Loucy (cell line): ENCODE measurements around the gene IGF2R.
"Not testable (repeated sequence)": the region's sequence is repeated elsewhere in the genome, so short reads cannot be mapped to it uniquely, and the experiment has no call there.

Experiments used
- H2AFZ ChIP-seq: fragments of 200-600 bp; sonication (generic); 2 replicates; pipeline ENCODE4 v1.6.0; 2016; ENCODE audit warnings: antibody characterized with exemption, mild to moderate bottlenecking, low read length, moderate library complexity
- H3F3A ChIP-seq: fragments of 200-600 bp; 2 replicates; pipeline ENCODE4 v1.6.0; 2016; ENCODE audit warnings: antibody characterized with exemption, low read depth, mild to moderate bottlenecking
- H3K27me3 ChIP-seq: fragments of 200-600 bp; sonication (generic); 2 replicates; pipeline ENCODE4 v1.6.1; 2014; ENCODE audit warnings: low read length, mild to moderate bottlenecking; ENCODE audit not compliant: insufficient read depth, poor library complexity, severe bottlenecking
- H3K36me3 ChIP-seq: fragments of 200-600 bp; sonication (generic); 2 replicates; pipeline ENCODE4 v1.6.1; 2016; ENCODE audit warnings: low read length; ENCODE audit not compliant: insufficient read depth
- H3K4me1 ChIP-seq: fragments of 200-600 bp; sonication (generic); 2 replicates; pipeline ENCODE4 v1.5.1; 2014; ENCODE audit warnings: low read length, mild to moderate bottlenecking; ENCODE audit not compliant: insufficient read depth, poor library complexity, severe bottlenecking
- H3K4me2 ChIP-seq: fragments of 200-600 bp; sonication (generic); 2 replicates; pipeline ENCODE4 v1.6.0; 2014; ENCODE audit warnings: antibody characterized with exemption, low read length, low read depth, mild to moderate bottlenecking; ENCODE audit not compliant: poor library complexity, severe bottlenecking
- H3K4me3 ChIP-seq: fragments of 200-600 bp; sonication (generic); 2 replicates; pipeline ENCODE4 v1.5.1; 2014; ENCODE audit warnings: low read length, mild to moderate bottlenecking, mixed read lengths; ENCODE audit not compliant: poor library complexity, severe bottlenecking
- H3K79me2 ChIP-seq: fragments of 200-600 bp; sonication (generic); 2 replicates; pipeline ENCODE4 v1.6.1; 2014; ENCODE audit warnings: low read length; ENCODE audit not compliant: insufficient read depth
- H3K9ac ChIP-seq: fragments of 200-600 bp; sonication (generic); 2 replicates; pipeline ENCODE4 v1.6.0; 2014; ENCODE audit warnings: mild to moderate bottlenecking, low read depth, low read length, moderate library complexity; ENCODE audit not compliant: poor library complexity, severe bottlenecking
- H3K9me2 ChIP-seq: fragments of 200-600 bp; sonication (generic); replicated peaks from 2 replicates; pipeline ENCODE4 v1.6.1; 2016; ENCODE audit warnings: low read depth, low read length, mixed read lengths
- H3K9me3 ChIP-seq: fragments of 200-600 bp; sonication (generic); 2 replicates; pipeline ENCODE4 v1.6.1; 2014; ENCODE audit warnings: mild to moderate bottlenecking, antibody characterized with exemption, low read length, low read depth; ENCODE audit not compliant: insufficient read depth
- H4K20me1 ChIP-seq: fragments of 200-600 bp; sonication (generic); 2 replicates; pipeline ENCODE4 v1.6.0; 2014; ENCODE audit warnings: antibody characterized with exemption, low read length, mild to moderate bottlenecking; ENCODE audit not compliant: insufficient read depth, poor library complexity, severe bottlenecking
- CTCF ChIP-seq: fragments of 200-600 bp; sonication (generic); conservative IDR thresholded peaks from 2 replicates; pipeline ENCODE4 v1.5.1; 2014; ENCODE audit warnings: mild to moderate bottlenecking, antibody characterized with exemption, low read length
- EZH2phosphoT487 ChIP-seq: fragments of 200-600 bp; IDR thresholded peaks from 2 replicates; pipeline ENCODE4 v1.6.1; 2018; ENCODE audit warnings: antibody characterized with exemption, mild to moderate bottlenecking, moderate library complexity, borderline replicate concordance

Gene IGF2R

GRCh38 chr6:160124605-160125004, 155.7 kb downstream of the IGF2R start:
- Histone ChIP-seq H3K79me2 (no peaks in the 10 kb centered on the region), H3K4me2 (no peak overlapping the region), H3K9me2 (no peaks in the 10 kb centered on the region), H2AFZ (no peak overlapping the region), H3K9me3 (no peaks in the 10 kb centered on the region; the same call in 1 of the 2 replicates), H3K4me1 (no peaks in the 10 kb centered on the region), H3K36me3 (no peaks in the 10 kb centered on the region), H3K27me3 (no peaks in the 10 kb centered on the region), H3K9ac (no peak overlapping the region), H4K20me1 (no peaks in the 10 kb centered on the region), H3F3A (no peaks in the 10 kb centered on the region), H3K4me3 (no peak overlapping the region)
- TF ChIP-seq CTCF (no peak), EZH2phosphoT487 (no peak)

GRCh38 chr6:160125105-160125504, 156.2 kb downstream of the IGF2R start:
- not testable (repeated sequence) for H3K4me1 ChIP-seq, H3K27me3 ChIP-seq

GRCh38 chr6:160127270-160128124, 158.6 kb downstream of the IGF2R start:
- Histone ChIP-seq H3K27me3 (no peaks in the 10 kb centered on the region), H3K36me3 (no peaks in the 10 kb centered on the region), H3K79me2 (no peaks in the 10 kb centered on the region), H2AFZ (no peak overlapping the region), H3K9ac (no peak overlapping the region), H3F3A (no peaks in the 10 kb centered on the region), H3K9me2 (no peaks in the 10 kb centered on the region), H3K9me3 (no peaks in the 10 kb centered on the region; the same call in 1 of the 2 replicates), H4K20me1 (no peaks in the 10 kb centered on the region), H3K4me3 (no peak overlapping the region), H3K4me2 (no peak overlapping the region), H3K4me1 (no peaks in the 10 kb centered on the region)
- TF ChIP-seq EZH2phosphoT487 (no peak), CTCF (no peak)

More at GRCh38 chr6:160125105-160125504, 156.2 kb downstream of the IGF2R start:
- H3K79me2 ChIP-seq, H3K9me2 ChIP-seq, H4K20me1 ChIP-seq, H3K9ac ChIP-seq, H3K4me2 ChIP-seq, H3K4me3 ChIP-seq, H2AFZ ChIP-seq, H3K9me3 ChIP-seq, H3F3A ChIP-seq, H3K36me3 ChIP-seq: not testable (repeated sequence)
